CD14-positive monocyte (primary cell): ENCODE data around the gene GABARAP. TPM values are rescaled to one million over a fixed set of nuclear protein-coding genes. Genes with fewer than 3 reads are reported as not detected.
A peak's percentile ranks its signal among the peaks of the same experiment; 100 is the strongest.

Experiments
- DNase-seq, 3 donors: peaks; one replicate each; pipeline ENCODE4 v3.0.0-alpha.2; 2011 to 2022
- H2AFZ ChIP-seq: 2 replicates; pipeline ENCODE4 v1.6.0; 2012; ENCODE audit warnings: mild to moderate bottlenecking, low read depth, low read length, inconsistent platforms; ENCODE audit not compliant: insufficient read depth, poor library complexity, severe bottlenecking
- H3K27ac ChIP-seq, 2 donors: 1 replicate in 1 of 2; 2 replicates in 1 of 2; pipeline ENCODE4 v1.5.1; 2012 to 2013; ENCODE audit warnings: low read length in 2 of 2, control low read depth in 1 of 2, inconsistent platforms in 1 of 2, low read depth in 1 of 2, mild to moderate bottlenecking in 1 of 2
- H3K27me3 ChIP-seq, 2 donors: one replicate each; pipeline versions ENCODE4 v1.6.0 to v1.6.1; 2011 to 2013; ENCODE audit warnings: low read length in 2 of 2; ENCODE audit not compliant: control insufficient read depth in 2 of 2, insufficient read depth in 2 of 2
- H3K36me3 ChIP-seq, 2 donors: replicated peaks in 1 of 2; 1 replicate in 1 of 2; 2 replicates in 1 of 2; pipeline versions ENCODE4 v1.5.1 to v1.6.1; 2012 to 2013; ENCODE audit warnings: low read length in 2 of 2, control low read depth in 1 of 2, inconsistent platforms in 1 of 2, mild to moderate bottlenecking in 1 of 2; ENCODE audit not compliant: insufficient read depth in 2 of 2, control insufficient read depth in 1 of 2
- H3K4me1 ChIP-seq, 2 donors: 1 replicate in 1 of 2; 2 replicates in 1 of 2; pipeline versions ENCODE4 v1.5.1 to v1.6.1; 2012 to 2013; ENCODE audit warnings: low read length in 2 of 2, control low read depth in 1 of 2, inconsistent platforms in 1 of 2, mild to moderate bottlenecking in 1 of 2, moderate library complexity in 1 of 2; ENCODE audit not compliant: insufficient read depth in 2 of 2, control insufficient read depth in 1 of 2
- H3K4me2 ChIP-seq: replicated peaks from 2 replicates; pipeline ENCODE3; 2012; ENCODE audit warnings: low read length, moderate library complexity, mild to moderate bottlenecking; ENCODE audit not compliant: poor library complexity, severe bottlenecking; ENCODE audit errors: extremely low read depth
- H3K4me3 ChIP-seq, 3 experiments: fragments of 200-600 bp in 1 of 3; sonication (generic) in 1 of 3; replicated peaks in 1 of 3; 1 replicate in 2 of 3; 2 replicates in 1 of 3; pipeline ENCODE4 v1.5.1; 2011 to 2013; ENCODE audit warnings: low read length in 3 of 3, mild to moderate bottlenecking in 3 of 3, control low read depth in 2 of 3, low read depth in 2 of 3, inconsistent platforms in 1 of 3, moderate library complexity in 1 of 3
- H3K79me2 ChIP-seq: 2 replicates; pipeline ENCODE4 v1.6.0; 2012; ENCODE audit warnings: mild to moderate bottlenecking, control low read depth, inconsistent platforms, low read length, moderate library complexity; ENCODE audit not compliant: insufficient read depth
- H3K9ac ChIP-seq: 2 replicates; pipeline ENCODE4 v1.6.0; 2017; ENCODE audit warnings: low read length, mild to moderate bottlenecking; ENCODE audit not compliant: insufficient read depth, poor library complexity, severe bottlenecking
- H3K9me3 ChIP-seq, 2 donors: replicated peaks in 1 of 2; 1 replicate in 1 of 2; 2 replicates in 1 of 2; pipeline versions ENCODE4 v1.5.1 to v1.6.1; 2012 to 2013; ENCODE audit warnings: low read length in 2 of 2, control low read depth in 1 of 2; ENCODE audit not compliant: control insufficient read depth in 1 of 2, insufficient read depth in 1 of 2
- H4K20me1 ChIP-seq: 2 replicates; pipeline ENCODE4 v1.6.0; 2012; ENCODE audit warnings: mild to moderate bottlenecking, low read length, control low read depth, moderate library complexity; ENCODE audit not compliant: insufficient read depth
- H3K27ac Mint-ChIP-seq, 7 donors: one replicate each; pipeline ENCODE4 v1.8.0; 2020; ENCODE audit warnings: mild to moderate bottlenecking in 7 of 7, mixed read lengths in 7 of 7, moderate library complexity in 6 of 7, inconsistent platforms in 2 of 7
- H3K27me3 Mint-ChIP-seq, 3 donors: one replicate each; pipeline ENCODE4 v1.8.0; 2021 to 2022; ENCODE audit warnings: low read depth in 3 of 3, mild to moderate bottlenecking in 3 of 3, mixed read lengths in 3 of 3, moderate library complexity in 3 of 3, inconsistent platforms in 1 of 3
- H3K36me3 Mint-ChIP-seq, 2 donors: one replicate each; pipeline ENCODE4 v1.8.0; 2020; ENCODE audit warnings: mixed read lengths in 2 of 2, inconsistent platforms in 1 of 2, mild to moderate bottlenecking in 1 of 2
- H3K4me1 Mint-ChIP-seq: one replicate; pipeline ENCODE4 v1.8.0; 2020; ENCODE audit warnings: mild to moderate bottlenecking, mixed read lengths
- H3K4me3 Mint-ChIP-seq, 2 donors: one replicate each; pipeline ENCODE4 v1.8.0; 2020; ENCODE audit warnings: mild to moderate bottlenecking in 2 of 2, mixed read lengths in 2 of 2, moderate library complexity in 1 of 2
- H3K9me3 Mint-ChIP-seq, 7 donors: one replicate each; pipeline ENCODE4 v1.8.0; 2020 to 2022; ENCODE audit warnings: mixed read lengths in 7 of 7, mild to moderate bottlenecking in 6 of 7, moderate library complexity in 6 of 7, inconsistent platforms in 2 of 7
- CTCF ChIP-seq: fragments of 200-600 bp; IDR thresholded peaks from one replicate; pipeline ENCODE4 v1.8.0; 2022; ENCODE audit warnings: antibody characterized with exemption, mild to moderate bottlenecking
- WGBS: methylation state at CpG from one replicate; pipeline ENCODE4 v1.1.5; 2013; ENCODE audit warnings: missing lambda C conversion rate; ENCODE audit not compliant: insufficient coverage; 5-methylcytosine and 5-hydroxymethylcytosine counted together
- intact Hi-C, 2 donors: fragments of 100-400 bp; cut with micrococcal nuclease; formaldehyde crosslinking; loops; one replicate each; pipeline versions ENCODE4 v1.15.0 to v1.15.1; 2023
- polyA plus RNA-seq, 3 donors: library from polyadenylated mRNA; depleted of rRNA in 1 of 3; unstranded in 2 of 3; stranded (reverse) in 1 of 3; fragments of 300-500 nt in 2 of 3; fragments of >200 nt in 1 of 3; fragmentation: Illumina TruSeq in 2 of 3; gene quantifications; 1 replicate in 2 of 3; 2 replicates in 1 of 3; pipeline ENCODE4 v1.2.3, GENCODE V29; 2012 to 2021

Gene GABARAP
- polyA plus RNA-seq, 3 donors = 1,029 to 2,937 (median 2,814) TPM

GRCh38 chr17:7263801-7264078 is 21.5 kb upstream of the GABARAP start:
- Histone ChIP-seq H3K4me3 (peak overlapping the region in 2 of 3 experiments; percentile 39 to 81), H3K9me3 (peaks cover 0 to 7% of the 10 kb centered on the region in 2 donors), H4K20me1 (no peaks in the 10 kb centered on the region), H3K36me3 (peaks cover 0 to 9% of the 10 kb centered on the region in 2 donors), H3K9ac (no peak overlapping the region), H3K79me2 (no peaks in the 10 kb centered on the region), H3K27ac (no peak overlapping the region), H3K4me2 (peak overlapping the region; percentile 97), H3K27me3 (peaks cover 20 to 43% of the 10 kb centered on the region in 2 donors), H3K4me1 (peaks cover 31 to 44% of the 10 kb centered on the region in 2 donors), H2AFZ (peak overlapping the region; percentile 71)
- Mint-ChIP-seq H3K9me3 (peaks cover 0 to 12% (median 9%) of the 10 kb centered on the region in 7 donors), H3K27ac (no peak overlapping the region), H3K4me3 (peak overlapping the region; percentile 73 to 97), H3K4me1 (peaks cover 42% of the 10 kb centered on the region), H3K27me3 (peaks cover 44 to 81% (median 72%) of the 10 kb centered on the region in 3 donors), H3K36me3 (peaks cover 11 to 15% of the 10 kb centered on the region in 2 donors)
- TF ChIP-seq CTCF = no peak
- WGBS = 33% methylated on average over 2 of the region's 4 CpGs
- intact Hi-C loops = no loop called here
- DNase-seq = no peak

GRCh38 chr17:7262935-7263800 is 20.9 kb upstream of the GABARAP start:
- DNase-seq = peak in 2 of 3 donors; percentile 49 to 50
- Histone ChIP-seq H3K9me3 (peaks cover 0 to 7% of the 10 kb centered on the region in 2 donors), H3K36me3 (peaks cover 5 to 15% of the 10 kb centered on the region in 2 donors), H3K4me2 (peak overlapping the region; percentile 97), H3K27ac (no peak overlapping the region), H2AFZ (peak overlapping the region; percentile 71), H3K79me2 (no peaks in the 10 kb centered on the region), H3K4me1 (peaks cover 31 to 45% of the 10 kb centered on the region in 2 donors), H3K27me3 (peaks cover 20 to 43% of the 10 kb centered on the region in 2 donors), H4K20me1 (no peaks in the 10 kb centered on the region), H3K4me3 (peak overlapping the region; percentile 39 to 81 (median 42)), H3K9ac (peak overlapping the region; percentile 28)
- WGBS = 1% methylated on average over 19 of the region's 26 CpGs
- no peak for TF ChIP-seq CTCF
- Mint-ChIP-seq H3K27me3 (peaks cover 44 to 79% (median 69%) of the 10 kb centered on the region in 3 donors), H3K4me1 (peaks cover 44% of the 10 kb centered on the region), H3K9me3 (peaks cover 0 to 12% (median 9%) of the 10 kb centered on the region in 7 donors), H3K4me3 (peak overlapping the region; percentile 73 to 97), H3K27ac (peak overlapping the region in 3 of 7 donors; percentile 5 to 50 (median 19)), H3K36me3 (peaks cover 16 to 21% of the 10 kb centered on the region in 2 donors)
- intact Hi-C loops = no loop called here
